Transverse colon (tissue), 4 donors: ENCODE measurements around the gene PRDM12. TPM values are rescaled to one million over a fixed set of nuclear protein-coding genes. Genes with fewer than 3 reads are reported as not detected.

ENCODE experiments used
- DNase-seq: peaks from one replicate; pipeline ENCODE4 v3.0.0-alpha.2; 2019
- H3K27ac ChIP-seq, 4 donors: fragments of 200-600 bp; sonication (generic); 2 replicates each; pipeline ENCODE4 v1.5.1; 2016 to 2018; ENCODE audit warnings: inconsistent platforms in 4 of 4
- H3K27me3 ChIP-seq: fragments of 200-600 bp; sonication (generic); 2 replicates; pipeline ENCODE4 v1.5.1; 2017; ENCODE audit warnings: inconsistent platforms
- H3K36me3 ChIP-seq, 4 donors: fragments of 200-600 bp; sonication (generic); 2 replicates each; pipeline ENCODE4 v1.5.1; 2017 to 2019; ENCODE audit warnings: inconsistent platforms in 4 of 4
- H3K4me1 ChIP-seq, 4 donors: fragments of 200-600 bp; sonication (generic); 2 replicates each; pipeline ENCODE4 v1.5.1; 2017 to 2020; ENCODE audit warnings: inconsistent platforms in 4 of 4
- H3K4me3 ChIP-seq, 4 donors: fragments of 200-600 bp; sonication (generic); 1 replicate in 1 of 4; 2 replicates in 3 of 4; pipeline versions ENCODE4 v1.5.1 to v1.6.1; 2017 to 2019; ENCODE audit warnings: inconsistent platforms in 4 of 4
- H3K9me3 ChIP-seq, 2 donors: fragments of 200-600 bp; sonication (generic); 2 replicates each; pipeline ENCODE4 v1.5.1; 2017 to 2019; ENCODE audit warnings: inconsistent platforms in 2 of 2
- EP300 ChIP-seq: sonication (generic); formaldehyde crosslinking; IDR thresholded peaks from one replicate; pipeline ENCODE4 v1.6.1; 2017; ENCODE audit warnings: antibody characterized with exemption, low read depth
- POLR2A ChIP-seq: fragments of 450-650 bp; IDR thresholded peaks from one replicate; pipeline ENCODE4 v1.6.1; 2016; ENCODE audit warnings: antibody characterized with exemption, mild to moderate bottlenecking, moderate library complexity
- POLR2AphosphoS5 ChIP-seq, 3 donors: sonication (generic); formaldehyde crosslinking; IDR thresholded peaks; one replicate each; pipeline ENCODE4 v1.6.1; 2016; ENCODE audit warnings: antibody characterized with exemption in 3 of 3
- WGBS, 2 donors: methylation state at CpG; one replicate each; pipeline ENCODE4 v1.1.5; 2018; ENCODE audit warnings: low coverage in 1 of 2; 5-methylcytosine and 5-hydroxymethylcytosine counted together
- in situ Hi-C, 4 donors: fragments of 200-750 bp; cut with MboI; loops; one replicate each; pipeline versions ENCODE4 v1.15.0 to v1.15.1; 2017; ENCODE audit warnings: low sequenced_read_pairs in 3 of 4, low pct_ligation_motif_present in 1 of 4, low pct_unique_long_range_greater_than_20kb in 1 of 4
- intact Hi-C: fragments of 100-400 bp; cut with DNase I; formaldehyde crosslinking; loops from one replicate; pipeline ENCODE4 v1.15.1; 2023; ENCODE audit warnings: low total_unique reads
- total RNA-seq, 4 donors: library from RNA; depleted of rRNA; stranded (reverse); fragments of >200 nt; gene quantifications; one replicate each; pipeline ENCODE4 v1.1.0, GENCODE V29; 2016
- TF ChIP-seq, protein P1 (sequence below), 5 experiments: fragments of 200-600 bp in 3 of 5; fragments of 450-650 bp in 2 of 5; sonication (generic) in 3 of 5; IDR thresholded peaks; 1 replicate in 2 of 5; 2 replicates in 3 of 5; pipeline ENCODE4 v1.5.1; 2016 to 2017; ENCODE audit warnings: antibody characterized with exemption in 5 of 5, inconsistent platforms in 3 of 5, mild to moderate bottlenecking in 2 of 5, moderate library complexity in 1 of 5

The PRDM12 gene
- total RNA-seq, 4 donors from 2014 or later, result not detected

DNA sequence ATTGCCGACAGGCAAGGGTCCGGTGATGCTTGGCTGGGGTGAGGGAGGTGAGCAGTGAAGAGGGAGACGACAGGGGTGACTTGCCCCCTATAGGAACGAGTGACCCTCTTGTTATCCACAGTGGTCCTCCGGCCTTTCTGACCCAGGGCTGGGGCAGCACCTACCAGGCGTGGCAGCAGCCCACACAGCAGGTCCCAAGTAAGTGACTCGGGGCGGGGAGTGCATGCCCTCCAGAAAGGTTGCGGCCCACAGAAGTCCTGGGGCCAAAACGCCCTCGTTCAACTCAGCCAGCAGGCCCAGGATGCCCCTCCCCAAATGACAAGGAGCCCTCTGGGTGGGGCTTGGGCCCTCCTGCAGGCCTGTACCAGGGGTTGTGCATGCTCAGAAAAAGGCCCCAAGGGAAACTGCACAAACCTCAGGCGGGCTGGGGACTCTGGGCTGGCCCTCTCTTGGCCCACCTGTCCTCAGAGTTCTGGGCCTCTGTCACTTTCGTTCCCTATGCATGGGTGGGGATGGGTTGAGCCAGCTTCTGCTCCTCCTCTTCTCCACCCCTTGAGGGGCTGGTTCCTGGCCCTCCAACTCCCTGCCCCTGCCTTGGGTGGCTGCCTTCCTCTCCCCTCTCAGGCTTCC, 32.2 kb upstream of the PRDM12 start:
- no peaks in the 10 kb centered on the region for H3K9me3 ChIP-seq
- no peak overlapping the region for H3K4me3 ChIP-seq
- no peaks in the 10 kb centered on the region for H3K27me3 ChIP-seq
- WGBS, 2 donors, result 91% methylated on average over 13 of the region's 13 CpGs; no CpG with 5 or more reads in 1 of the 2 donors
- TF ChIP-seq POLR2A (no peak), EP300 (no peak), POLR2AphosphoS5 (IDR thresholded peaks at IDR 0.05) (no peak)
- TF ChIP-seq, protein P1, sequence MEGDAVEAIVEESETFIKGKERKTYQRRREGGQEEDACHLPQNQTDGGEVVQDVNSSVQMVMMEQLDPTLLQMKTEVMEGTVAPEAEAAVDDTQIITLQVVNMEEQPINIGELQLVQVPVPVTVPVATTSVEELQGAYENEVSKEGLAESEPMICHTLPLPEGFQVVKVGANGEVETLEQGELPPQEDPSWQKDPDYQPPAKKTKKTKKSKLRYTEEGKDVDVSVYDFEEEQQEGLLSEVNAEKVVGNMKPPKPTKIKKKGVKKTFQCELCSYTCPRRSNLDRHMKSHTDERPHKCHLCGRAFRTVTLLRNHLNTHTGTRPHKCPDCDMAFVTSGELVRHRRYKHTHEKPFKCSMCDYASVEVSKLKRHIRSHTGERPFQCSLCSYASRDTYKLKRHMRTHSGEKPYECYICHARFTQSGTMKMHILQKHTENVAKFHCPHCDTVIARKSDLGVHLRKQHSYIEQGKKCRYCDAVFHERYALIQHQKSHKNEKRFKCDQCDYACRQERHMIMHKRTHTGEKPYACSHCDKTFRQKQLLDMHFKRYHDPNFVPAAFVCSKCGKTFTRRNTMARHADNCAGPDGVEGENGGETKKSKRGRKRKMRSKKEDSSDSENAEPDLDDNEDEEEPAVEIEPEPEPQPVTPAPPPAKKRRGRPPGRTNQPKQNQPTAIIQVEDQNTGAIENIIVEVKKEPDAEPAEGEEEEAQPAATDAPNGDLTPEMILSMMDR (IDR thresholded peaks at IDR 0.05), result no peak
- in situ Hi-C loops, result no loop called here
- H3K4me1 ChIP-seq, result no peaks in the 10 kb centered on the region
- no peak overlapping the region for H3K27ac ChIP-seq
- peaks cover 0 to 53% (median 18%) of the 10 kb centered on the region in 4 donors for H3K36me3 ChIP-seq
- intact Hi-C loops, result no loop called here
- no peak for DNase-seq

DNA sequence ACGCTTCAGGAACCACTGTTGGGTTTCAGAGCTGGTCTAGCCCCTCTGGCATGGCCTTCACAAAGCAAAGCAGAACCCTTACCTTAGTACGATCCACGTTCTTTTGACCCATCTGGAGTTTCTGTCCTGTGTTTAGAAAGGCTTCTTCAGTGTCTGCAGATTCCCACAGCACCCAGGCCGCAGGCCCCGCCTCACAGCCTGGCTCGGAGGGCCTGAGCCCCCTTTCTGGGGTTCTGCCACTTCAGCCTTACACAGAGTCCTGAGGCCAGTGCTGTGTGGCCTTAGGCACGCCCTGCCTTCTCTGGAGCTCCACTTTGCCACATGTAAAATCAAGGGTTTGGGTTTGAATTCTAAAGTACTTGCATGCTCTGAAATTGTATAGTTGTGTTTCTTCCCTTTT, 31.6 kb upstream of the PRDM12 start:
- Histone ChIP-seq H3K4me3 (no peak overlapping the region), H3K27me3 (no peaks in the 10 kb centered on the region), H3K4me1 (no peaks in the 10 kb centered on the region), H3K9me3 (no peaks in the 10 kb centered on the region), H3K27ac (no peak overlapping the region), H3K36me3 (peaks cover 0 to 49% (median 16%) of the 10 kb centered on the region in 4 donors)
- intact Hi-C loops, result no loop called here
- in situ Hi-C loops, result no loop called here
- no peak for DNase-seq
- TF ChIP-seq, protein P1 (IDR thresholded peaks at IDR 0.05), result no peak
- TF ChIP-seq EP300, result no peak
- TF ChIP-seq POLR2A, result no peak
- no peak for TF ChIP-seq POLR2AphosphoS5 (IDR thresholded peaks at IDR 0.05)
- WGBS, 2 donors, result 96% methylated on average over 7 of the region's 7 CpGs; no CpG with 5 or more reads in 1 of the 2 donors

DNA sequence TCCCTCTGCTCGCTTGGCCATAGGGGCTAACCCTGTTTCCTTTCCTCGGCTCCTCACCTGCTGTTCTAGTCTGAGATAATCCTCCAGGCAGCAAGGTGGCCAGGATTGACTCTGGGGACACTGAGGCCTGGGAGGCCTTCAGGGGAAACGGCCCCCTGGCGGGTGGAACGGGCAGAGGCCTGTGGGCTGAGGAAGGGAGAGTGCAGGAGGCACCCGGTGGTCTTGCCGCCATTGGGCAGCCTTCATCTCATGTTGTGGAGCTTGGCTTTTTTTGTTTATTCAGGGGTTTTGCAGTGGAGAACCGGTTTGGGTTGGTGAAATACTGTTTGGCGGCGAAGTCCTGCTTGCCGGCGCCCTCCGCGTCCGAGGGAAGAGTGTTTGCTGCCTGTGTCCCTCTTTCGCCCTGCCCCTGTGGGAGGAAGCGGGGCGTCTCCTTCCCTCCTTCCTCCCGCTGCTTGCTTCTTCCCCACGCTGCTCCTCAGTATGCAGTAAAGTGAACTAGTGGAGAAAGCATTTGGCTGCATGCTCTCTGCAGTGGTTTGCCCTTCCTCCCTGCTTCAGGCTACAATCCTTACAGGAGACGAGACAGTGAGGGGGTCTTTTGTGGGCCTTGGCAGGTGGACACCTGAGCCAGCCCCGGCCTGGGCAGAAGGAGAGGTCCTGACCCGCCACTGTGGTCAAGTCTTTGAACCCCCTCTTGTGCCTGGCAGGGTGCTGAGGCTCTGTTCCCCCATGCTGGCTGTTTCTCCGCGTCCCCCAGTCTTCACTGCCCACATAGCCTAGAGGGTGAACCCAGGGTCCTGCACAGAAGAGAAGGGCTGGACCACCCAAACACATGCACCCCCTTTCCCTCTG, 30.8 kb upstream of the PRDM12 start:
- WGBS, 2 donors, result 95% methylated on average over 25 of the region's 25 CpGs; no CpG with 5 or more reads in 1 of the 2 donors
- TF ChIP-seq, protein P1 (IDR thresholded peaks at IDR 0.05), result no peak
- TF ChIP-seq POLR2A (no peak), EP300 (no peak), POLR2AphosphoS5 (IDR thresholded peaks at IDR 0.05) (no peak)
- no peaks in the 10 kb centered on the region for H3K4me1 ChIP-seq
- in situ Hi-C loops, result no loop called here
- no peaks in the 10 kb centered on the region for H3K9me3 ChIP-seq
- intact Hi-C loops, result no loop called here
- H3K36me3 ChIP-seq, result peaks cover 0 to 49% (median 16%) of the 10 kb centered on the region in 4 donors
- H3K4me3 ChIP-seq, result no peak overlapping the region
- H3K27ac ChIP-seq, result no peak overlapping the region
- H3K27me3 ChIP-seq, result no peaks in the 10 kb centered on the region
- no peak for DNase-seq

DNA sequence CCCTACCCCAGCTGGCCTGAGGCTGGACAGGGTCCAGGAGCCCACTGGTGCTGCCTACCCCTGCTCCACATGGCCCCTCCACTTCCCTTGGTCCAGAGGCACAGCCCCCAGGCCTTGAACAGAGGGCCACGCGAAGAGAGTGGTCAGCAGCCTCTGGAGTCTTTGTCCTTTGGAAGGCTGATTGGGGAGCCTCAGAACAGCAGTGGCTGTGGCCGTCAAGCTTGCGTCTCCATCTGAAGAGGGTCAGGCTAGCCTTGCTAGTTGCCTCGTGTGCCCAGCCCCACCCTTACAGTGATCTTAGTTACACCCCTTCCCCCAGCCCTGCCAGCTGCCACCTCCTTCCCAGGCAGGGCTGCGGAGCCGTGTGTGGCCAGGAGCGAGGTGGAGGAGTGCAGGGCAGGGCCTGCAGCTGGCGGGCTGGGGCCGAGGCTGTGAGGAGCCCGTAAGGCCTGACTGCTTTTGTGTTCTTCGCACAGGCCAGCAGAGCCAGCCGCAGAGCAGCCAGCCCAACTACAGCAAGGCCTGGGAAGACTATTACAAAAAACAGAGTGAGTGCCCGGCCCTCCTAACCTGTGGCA, 30.1 kb upstream of the PRDM12 start:
- intact Hi-C loops, result no loop called here
- 90% methylated on average over 14 of the region's 14 CpGs; no CpG with 5 or more reads in 1 of the 2 donors for WGBS, 2 donors

More for the DNA sequence above, 30.1 kb upstream of the PRDM12 start:
- peaks cover 0 to 49% (median 15%) of the 10 kb centered on the region in 4 donors for H3K36me3 ChIP-seq
- no peak for DNase-seq
- H3K27ac ChIP-seq, result no peak overlapping the region
- no peaks in the 10 kb centered on the region for H3K4me1 ChIP-seq
- in situ Hi-C loops, result no loop called here
- H3K27me3 ChIP-seq, result no peaks in the 10 kb centered on the region
- no peak overlapping the region for H3K4me3 ChIP-seq
- TF ChIP-seq EP300 (no peak), POLR2AphosphoS5 (IDR thresholded peaks at IDR 0.05) (no peak), POLR2A (no peak)
- TF ChIP-seq, protein P1 (IDR thresholded peaks at IDR 0.05), result no peak
- H3K9me3 ChIP-seq, result no peaks in the 10 kb centered on the region
